ENCODE data around the gene ACSS3.
"Not testable (repeated sequence)": the region's sequence is repeated elsewhere in the genome, so short reads cannot be mapped to it uniquely, and the experiment has no call there.

ACSS3 gene

GRCh38 chr12:81095501-81096232 lies 17.8 kb downstream of the ACSS3 start:
- DNase-seq, result no peak

- DNase-seq, result no peak
These were observed 27.8 kb downstream of the ACSS3 start for GRCh38 chr12:81105687-81106086.

DNA sequence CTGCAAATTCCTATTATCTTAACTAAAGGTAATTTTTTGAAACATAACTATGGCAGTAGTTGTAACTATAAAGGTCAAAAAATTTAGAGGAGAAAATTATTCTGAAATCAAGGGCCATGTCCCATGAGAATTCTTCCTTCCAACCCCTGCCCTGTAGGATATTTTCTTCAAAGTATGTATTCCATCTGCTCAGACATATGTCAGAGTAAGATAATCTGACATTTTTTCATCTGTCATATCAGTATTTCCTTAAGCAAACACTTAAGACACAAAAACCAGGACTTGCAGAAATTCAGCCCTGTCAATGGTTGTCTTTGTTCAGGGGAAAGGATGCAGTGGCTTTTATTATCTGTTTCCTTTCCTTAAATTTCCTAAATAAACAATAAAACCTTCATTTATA lies 36.3 kb downstream of the ACSS3 start:
- DNase-seq, result no peak

- DNase-seq, result not testable (repeated sequence)
These were observed 41.2 kb downstream of the ACSS3 start for GRCh38 chr12:81119069-81119468.

DNA sequence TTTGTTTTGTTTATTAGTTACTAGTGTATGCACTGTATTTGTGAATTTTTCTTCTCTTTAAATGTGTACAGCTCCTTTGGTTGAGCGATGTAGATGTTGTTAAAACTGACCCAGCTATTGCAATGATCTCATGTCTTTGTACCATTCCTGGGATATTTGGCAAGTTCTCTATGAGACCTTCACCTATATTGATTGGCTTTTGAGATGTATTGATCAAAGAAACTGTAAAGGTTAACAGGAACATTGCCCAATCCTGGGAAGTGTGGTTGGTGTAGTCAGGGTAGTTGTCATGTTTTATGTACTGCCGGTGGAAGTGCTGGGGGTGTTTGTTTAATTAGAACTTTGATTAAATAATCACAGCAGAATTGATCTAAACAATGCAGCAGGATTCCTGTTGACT lies 43.1 kb downstream of the ACSS3 start:
- no peak for DNase-seq

- no peak for DNase-seq
These were observed 45.7 kb downstream of the ACSS3 start for GRCh38 chr12:81123611-81124010.

GRCh38 chr12:81125691-81126090 lies 47.8 kb downstream of the ACSS3 start:
- no peak for DNase-seq

DNA sequence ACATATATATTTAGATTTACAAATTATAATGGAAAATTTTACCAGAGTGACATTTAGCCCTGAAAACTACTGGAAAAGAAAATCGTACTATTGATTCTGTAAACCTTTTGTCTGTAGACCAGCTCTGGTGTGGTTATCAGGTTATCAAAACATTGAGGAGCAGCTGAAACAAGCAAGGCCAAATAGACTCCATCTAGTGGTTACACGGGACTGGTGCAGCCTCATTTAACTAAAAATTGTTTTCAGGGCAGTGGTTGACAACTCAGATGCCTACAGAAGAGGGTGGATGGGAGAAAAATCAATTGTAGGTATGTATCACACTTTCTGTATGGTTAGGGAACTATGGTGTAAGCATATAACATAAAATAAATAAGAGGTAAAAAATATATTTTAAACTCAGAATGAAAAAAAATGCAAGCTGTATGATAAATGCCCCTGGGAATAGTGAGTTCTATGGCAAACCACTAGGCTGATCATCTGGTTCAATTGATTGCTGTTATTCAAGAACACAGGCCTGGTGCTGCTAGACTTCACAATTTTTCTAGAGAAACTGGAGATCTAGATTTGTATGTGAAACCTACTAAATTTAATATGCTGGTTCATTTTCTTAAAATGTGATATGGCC lies 51.2 kb downstream of the ACSS3 start:
- peak; percentile 36 for DNase-seq

GRCh38 chr12:81136519-81136918 lies 58.6 kb downstream of the ACSS3 start:
- DNase-seq, result no peak

DNA sequence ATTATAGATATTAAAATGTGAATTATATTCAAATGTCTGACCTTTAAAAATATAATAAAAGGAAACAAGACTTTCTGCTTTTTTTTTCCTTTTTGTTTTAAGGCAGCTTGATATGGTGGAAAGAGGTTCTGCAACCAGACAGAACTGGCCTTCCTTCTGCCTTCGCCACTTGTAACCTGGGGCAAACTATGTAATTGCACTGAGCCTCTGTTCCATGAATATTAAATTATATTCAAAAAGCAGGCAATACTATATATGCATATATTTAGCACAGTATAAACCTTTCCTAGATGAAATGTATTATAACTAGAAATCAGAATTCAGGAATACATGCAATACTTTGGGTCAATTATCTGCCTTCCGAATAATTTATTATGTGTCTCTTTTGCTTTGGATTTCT lies 59.9 kb downstream of the ACSS3 start:
- DNase-seq, result no peak

DNA sequence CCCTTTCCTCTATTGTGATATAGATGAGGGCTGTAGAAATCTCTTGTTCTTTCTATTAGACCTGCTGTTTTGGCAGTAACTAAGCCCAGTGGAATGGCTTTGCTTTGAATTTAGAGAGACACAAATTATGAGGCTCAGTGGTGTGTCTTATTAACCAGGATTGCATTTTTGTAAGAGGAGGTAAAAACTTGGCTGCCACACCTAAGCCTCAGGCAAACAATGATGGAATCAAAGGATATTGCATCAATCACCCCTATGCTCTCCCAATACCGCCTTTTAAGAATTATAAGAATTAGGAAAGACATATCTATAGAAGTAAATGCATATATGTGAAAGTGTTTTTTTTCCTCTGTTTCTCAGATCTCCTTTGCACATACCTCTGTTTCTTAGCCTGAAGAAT lies 63.3 kb downstream of the ACSS3 start:
- no peak for DNase-seq

DNA sequence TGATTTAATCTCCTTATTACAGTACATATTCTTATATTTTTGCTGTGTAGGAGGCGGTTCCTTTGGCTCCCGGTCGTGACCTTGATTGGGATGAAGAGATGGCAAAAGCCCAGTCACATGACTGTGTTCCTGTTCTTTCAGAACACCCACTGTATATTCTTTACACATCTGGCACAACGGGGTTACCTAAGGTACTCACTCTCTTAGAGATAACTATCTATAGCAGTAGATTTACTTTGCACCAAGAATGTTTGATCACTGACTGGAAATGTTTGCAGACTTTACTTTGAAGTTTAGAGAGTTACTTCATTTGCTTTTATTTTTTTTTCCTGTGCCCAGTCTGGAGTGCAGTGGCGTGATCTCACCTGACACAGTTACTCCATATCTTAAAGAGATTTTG lies 65.2 kb downstream of the ACSS3 start:
- no peak for DNase-seq

- DNase-seq, result no peak
These were observed 68.6 kb downstream of the ACSS3 start for GRCh38 chr12:81146228-81147225.

GRCh38 chr12:81147292-81147919 lies 69.5 kb downstream of the ACSS3 start:
- no peak for DNase-seq

DNA sequence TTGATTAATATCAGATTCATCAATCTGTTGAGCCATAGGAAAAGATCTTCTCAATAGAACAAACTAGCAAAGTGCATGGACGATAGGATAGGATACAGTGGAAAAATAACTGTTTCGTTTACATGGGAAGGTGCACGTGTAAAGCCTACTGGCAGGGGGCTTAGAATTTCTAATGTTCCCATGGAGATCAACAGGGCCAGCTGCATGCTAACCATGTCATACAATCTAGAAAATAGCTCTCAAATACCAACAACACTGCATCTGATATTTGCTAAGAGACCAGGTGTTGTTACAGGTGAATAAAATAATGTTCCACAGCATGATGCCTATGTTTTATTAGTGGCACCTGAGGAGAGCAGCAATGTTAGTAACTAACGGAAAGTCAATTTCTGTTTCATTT lies 72.5 kb downstream of the ACSS3 start:
- DNase-seq, result peak; percentile 82

DNA sequence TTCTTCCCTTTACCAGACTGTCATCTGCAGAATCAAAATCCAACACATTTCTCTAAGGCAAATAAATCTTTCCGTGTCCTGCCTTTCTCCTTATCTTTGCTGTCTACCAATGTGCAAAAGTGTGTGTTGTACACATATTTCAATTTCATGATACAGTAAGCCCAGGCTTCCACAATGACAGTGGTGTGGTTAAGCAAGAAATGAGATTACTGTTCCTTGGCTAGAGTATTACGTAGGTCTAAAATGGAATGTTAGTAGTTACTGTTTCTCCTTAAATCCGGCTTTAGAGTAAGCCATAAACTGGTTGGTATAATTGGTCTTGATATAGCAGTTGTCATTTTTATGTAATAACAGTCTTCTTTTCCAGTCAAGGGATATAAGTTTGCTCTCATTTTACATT lies 82.0 kb downstream of the ACSS3 start:
- no peak for DNase-seq

DNA sequence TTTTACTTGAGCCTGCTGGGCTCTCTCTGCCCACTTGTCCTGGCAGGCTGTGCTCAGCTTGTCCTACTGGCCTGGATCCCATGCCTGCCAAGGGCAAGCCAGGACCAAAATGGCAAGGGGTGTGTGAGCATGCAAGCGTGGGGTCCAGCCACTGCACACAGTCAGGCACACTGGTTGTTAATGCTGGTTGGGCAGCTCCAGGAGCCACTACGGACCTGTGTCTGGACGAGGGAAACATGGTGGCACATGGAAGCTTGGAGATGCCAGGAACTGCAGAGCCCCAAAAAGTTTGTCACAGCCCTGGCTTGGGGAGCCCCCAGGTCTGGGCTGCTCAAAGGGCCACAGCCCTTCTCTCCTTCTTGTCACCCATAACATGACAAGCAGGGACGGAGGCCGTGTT lies 83.8 kb downstream of the ACSS3 start:
- DNase-seq, result no peak

DNA sequence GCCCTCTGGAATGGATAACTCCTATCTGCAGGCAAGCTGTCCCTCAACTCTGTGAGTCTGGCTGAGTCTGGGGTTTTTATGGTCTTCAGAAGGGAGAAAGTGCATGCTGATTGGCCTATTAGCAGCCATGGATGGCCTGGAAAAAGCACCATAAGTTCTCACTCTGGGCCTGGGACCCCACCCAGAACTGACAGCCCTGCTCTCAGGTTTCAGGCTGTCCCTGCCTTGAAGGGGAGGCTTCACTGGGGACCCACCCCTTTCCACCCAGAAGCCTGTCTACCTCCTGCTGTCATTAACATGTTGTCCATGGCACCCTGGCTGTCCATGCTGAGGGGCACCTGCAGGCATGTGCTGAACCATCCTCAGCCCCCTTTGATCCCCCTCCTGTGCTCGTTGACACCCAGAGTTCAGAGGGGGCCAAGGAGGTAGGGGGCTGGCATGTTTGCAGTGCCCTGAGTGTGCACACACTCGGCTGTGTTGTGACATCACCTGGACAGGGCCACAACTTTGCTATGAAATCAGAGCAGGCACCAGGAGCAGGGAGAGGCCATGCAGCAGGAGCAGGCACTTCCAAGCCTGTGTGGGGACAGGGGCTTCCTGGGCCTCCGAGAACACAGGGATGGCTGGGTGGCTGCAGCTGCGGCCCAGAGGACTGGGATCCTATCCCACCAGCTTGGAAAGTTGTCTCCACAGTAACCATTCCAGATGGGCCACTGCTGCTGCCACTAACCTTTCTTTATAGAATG lies 84.7 kb downstream of the ACSS3 start:
- DNase-seq, result no peak

DNA sequence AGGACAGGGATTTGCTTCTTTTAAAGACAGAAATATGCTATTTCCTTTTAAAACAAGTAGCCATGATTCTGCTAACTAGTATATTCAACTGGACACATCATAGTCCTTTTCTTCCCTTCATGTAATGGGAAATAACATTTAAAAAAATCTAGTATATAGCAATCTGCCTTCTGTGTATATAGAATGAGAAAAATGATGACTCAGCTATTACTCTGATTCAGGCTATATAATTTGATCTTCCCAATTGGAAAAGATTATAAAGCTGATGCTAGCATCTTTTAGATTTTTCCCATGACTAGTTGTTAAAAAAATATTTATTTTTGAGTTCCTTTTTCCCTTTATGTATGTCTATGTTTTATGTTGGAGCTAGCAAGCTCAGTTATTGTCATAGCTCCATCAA lies 86.9 kb downstream of the ACSS3 start:
- no peak for DNase-seq

DNA sequence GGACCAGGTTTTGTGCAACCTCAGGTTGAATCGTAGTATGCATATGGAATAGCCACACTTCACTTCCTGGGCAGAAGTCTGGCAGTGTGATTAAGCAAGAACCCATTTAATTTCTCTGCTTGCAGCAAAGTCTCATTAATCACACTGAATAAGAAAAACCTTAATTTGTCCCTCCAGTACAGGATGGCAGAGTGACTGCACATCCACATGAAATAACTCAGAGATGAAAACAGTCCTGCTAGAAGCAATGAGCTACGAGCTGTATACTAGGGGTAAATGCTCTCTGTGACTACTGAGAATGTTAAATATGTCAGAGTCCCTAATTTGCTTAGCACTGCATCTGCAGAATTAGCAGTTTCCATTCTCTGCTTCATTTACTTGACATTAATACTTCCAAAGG lies 88.9 kb downstream of the ACSS3 start:
- DNase-seq, result no peak

- DNase-seq, result no peak
These were observed 89.8 kb downstream of the ACSS3 start for GRCh38 chr12:81167694-81168093.

- DNase-seq, result no peak
These were observed 90.6 kb downstream of the ACSS3 start for GRCh38 chr12:81168445-81168844.
